ENCODE data around the gene HOXC4. TPM values are rescaled to one million over a fixed set of nuclear protein-coding genes. Genes with fewer than 3 reads are reported as not detected.

Gene HOXC4
- total and polyA plus RNA-seq, 2 of the 4 experiments (the other 2 are of a cell fraction), result under 0.01 to 0.26 TPM

DNA sequence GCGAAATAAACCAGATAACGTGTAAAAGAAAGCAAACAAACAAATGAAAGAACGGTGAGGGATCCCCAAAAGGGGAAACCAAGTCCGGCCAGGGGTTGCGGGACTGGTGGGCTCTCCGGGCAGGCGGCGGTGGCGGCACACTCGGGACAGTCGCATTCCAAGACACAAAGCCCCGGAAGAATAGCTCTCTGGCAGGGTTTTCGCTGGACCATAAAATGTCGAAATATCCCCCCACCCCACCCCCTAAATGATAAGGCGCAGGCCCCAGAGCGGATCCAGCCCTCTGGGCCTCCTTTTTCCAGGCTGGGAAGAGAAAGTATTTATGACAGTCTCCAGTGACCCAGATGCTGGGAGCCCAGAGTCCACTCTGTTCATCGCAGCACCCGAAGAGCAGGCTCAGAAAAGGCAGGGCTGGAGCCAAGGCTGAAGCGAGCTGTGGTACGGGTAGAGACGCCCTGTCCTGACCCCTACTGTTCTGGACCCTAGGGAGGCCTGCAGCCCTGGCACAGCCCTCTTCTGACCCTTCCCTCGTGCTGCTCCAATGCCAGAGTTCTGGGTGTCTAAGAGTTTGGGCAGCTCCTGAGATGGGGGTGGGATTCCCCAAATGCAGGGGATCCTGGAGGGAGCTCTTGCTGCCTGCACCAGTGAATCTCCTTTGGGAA is 46.9 kb upstream of the HOXC4 start (continued):
- TF ChIP-seq ELK1 (IDR thresholded peaks at IDR 0.05; ENCODE audit: borderline replicate concordance, low read depth, low read length) (no peak), SMC3 (IDR thresholded peaks at IDR 0.05; ENCODE audit: low read depth, low read length) (no peak)
- TF ChIP-seq, protein P1, sequence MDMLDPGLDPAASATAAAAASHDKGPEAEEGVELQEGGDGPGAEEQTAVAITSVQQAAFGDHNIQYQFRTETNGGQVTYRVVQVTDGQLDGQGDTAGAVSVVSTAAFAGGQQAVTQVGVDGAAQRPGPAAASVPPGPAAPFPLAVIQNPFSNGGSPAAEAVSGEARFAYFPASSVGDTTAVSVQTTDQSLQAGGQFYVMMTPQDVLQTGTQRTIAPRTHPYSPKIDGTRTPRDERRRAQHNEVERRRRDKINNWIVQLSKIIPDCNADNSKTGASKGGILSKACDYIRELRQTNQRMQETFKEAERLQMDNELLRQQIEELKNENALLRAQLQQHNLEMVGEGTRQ (IDR thresholded peaks at IDR 0.05; ENCODE audit: low read depth, low read length), result no peak
